CD4-positive, alpha-beta T cell treated with Interleukin-1 beta for 1 hour (primary cell): ENCODE data around the gene ENO1.
"Not testable (repeated sequence)": the region's sequence is repeated elsewhere in the genome, so short reads cannot be mapped to it uniquely, and the experiment has no call there.

Experiments used
- DNase-seq, 2 donors: peaks; one replicate each; pipeline ENCODE4 v3.0.0-alpha.2; 2020 to 2022

The ENO1 gene

GRCh38 chr1:8845104-8846097 is 33.1 kb downstream of the ENO1 start:
- no peak for DNase-seq

GRCh38 chr1:8844501-8845006 is 33.9 kb downstream of the ENO1 start:
- no peak for DNase-seq

- DNase-seq, result no peak
Observed at GRCh38 chr1:8841395-8841794, 37.1 kb downstream of the ENO1 start.

DNA sequence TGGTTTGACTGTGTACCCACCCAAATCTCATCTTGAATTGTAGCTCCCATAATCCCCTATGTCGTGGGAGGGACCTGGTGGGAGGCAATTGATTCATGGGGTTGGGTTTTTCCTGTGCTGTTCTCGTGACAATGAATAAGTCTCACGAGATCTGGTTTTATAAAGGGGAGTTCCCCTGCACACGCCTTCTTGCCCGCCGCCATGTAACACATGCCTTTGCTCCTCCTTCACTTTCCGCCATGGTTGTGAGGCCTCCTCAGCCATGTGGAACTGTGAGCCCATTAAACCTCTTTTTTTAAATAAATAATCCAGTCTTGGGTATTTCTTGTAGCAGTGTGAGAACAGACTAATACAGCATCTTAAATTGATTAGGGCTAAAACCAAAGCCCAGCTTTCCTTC is 38.5 kb downstream of the ENO1 start:
- no peak for DNase-seq

- no peak for DNase-seq
Observed at GRCh38 chr1:8835941-8836643, 42.4 kb downstream of the ENO1 start.

- DNase-seq, result no peak
Observed at GRCh38 chr1:8831340-8831739, 47.1 kb downstream of the ENO1 start.

- not testable (repeated sequence) for DNase-seq
Observed at GRCh38 chr1:8830732-8831131, 47.8 kb downstream of the ENO1 start.

- peak in 1 of 2 donors; percentile 3 for DNase-seq
Observed at GRCh38 chr1:8825985-8826481, 52.5 kb downstream of the ENO1 start.

DNA sequence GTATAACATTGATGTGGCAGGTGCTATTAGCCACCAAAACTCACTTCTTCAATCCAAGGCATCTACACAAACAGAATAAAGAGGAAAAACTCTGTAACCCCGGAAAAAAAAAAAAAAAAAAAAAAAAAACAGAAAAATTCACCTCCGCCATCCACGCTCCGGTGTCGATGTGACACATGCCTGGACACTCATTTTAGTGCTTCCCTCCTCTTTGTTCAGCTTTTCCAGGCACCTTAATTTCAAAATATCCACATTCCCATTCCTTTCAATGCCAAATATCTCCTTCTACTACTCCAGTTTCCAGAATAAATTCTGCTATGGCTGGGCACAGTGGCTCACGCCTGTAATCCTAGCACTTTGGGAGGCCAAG is 55.2 kb downstream of the ENO1 start:
- DNase-seq, result no peak

GRCh38 chr1:8822373-8823294 is 55.9 kb downstream of the ENO1 start:
- no peak for DNase-seq

DNA sequence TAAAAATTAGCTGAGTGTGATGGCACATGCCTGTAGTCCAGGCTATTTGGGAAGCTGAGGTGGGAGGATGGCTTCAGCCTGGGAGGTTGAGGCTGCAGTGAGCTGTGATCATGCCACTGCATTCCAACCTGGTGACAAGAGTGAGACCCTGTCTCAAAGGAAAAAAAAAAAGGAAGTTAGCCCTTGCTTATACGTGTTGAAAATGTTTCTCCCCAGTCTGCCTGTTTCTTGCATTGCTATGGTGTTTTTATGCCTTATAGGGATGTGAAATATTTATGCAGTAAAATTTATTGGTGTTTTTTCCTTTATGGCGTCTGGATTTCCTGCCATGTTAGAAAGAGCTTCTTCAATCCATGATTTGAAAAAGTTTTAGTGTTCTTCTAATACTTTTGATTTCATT is 57.4 kb downstream of the ENO1 start:
- DNase-seq, result no peak

DNA sequence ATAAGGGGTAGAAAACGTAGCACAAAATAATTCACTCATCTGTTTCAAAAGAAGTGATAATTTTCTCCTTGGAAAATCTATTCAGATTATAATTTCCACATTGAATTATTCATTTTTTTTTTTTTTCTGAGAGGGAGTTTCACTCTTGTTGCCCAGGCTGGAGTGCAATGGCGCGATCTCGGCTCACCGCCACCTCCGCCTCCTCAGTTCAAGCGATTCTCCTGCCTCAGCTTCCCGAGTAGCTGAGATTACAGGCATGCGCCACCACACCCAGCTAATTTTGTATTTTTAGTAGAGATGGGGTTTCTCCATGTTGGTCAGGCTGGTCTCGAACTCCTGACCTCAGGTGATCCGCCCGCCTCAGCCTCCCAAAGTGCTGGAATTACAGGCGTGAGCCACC is 59.7 kb downstream of the ENO1 start:
- not testable (repeated sequence) for DNase-seq

DNA sequence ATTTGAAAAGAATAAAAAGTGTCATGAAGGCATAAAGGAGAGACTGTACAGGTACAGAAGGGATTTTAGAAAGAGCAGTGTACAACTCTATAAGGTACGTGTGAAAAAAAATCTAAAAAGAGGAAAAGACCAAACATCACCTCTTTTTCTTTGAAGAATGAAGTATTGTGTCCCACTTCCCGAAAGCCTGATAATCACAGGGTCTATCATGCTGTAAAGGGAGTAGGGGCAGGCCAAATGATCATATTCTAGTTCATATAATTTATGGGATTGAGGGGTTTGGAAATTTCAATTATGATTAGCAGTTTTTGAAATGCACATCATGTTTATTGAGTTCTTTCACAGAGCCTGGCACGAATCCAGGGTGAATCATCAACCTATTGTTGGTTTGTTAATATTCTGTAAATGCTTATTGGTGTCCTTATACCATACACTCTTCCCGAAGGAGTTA is 60.1 kb downstream of the ENO1 start:
- no peak for DNase-seq

DNA sequence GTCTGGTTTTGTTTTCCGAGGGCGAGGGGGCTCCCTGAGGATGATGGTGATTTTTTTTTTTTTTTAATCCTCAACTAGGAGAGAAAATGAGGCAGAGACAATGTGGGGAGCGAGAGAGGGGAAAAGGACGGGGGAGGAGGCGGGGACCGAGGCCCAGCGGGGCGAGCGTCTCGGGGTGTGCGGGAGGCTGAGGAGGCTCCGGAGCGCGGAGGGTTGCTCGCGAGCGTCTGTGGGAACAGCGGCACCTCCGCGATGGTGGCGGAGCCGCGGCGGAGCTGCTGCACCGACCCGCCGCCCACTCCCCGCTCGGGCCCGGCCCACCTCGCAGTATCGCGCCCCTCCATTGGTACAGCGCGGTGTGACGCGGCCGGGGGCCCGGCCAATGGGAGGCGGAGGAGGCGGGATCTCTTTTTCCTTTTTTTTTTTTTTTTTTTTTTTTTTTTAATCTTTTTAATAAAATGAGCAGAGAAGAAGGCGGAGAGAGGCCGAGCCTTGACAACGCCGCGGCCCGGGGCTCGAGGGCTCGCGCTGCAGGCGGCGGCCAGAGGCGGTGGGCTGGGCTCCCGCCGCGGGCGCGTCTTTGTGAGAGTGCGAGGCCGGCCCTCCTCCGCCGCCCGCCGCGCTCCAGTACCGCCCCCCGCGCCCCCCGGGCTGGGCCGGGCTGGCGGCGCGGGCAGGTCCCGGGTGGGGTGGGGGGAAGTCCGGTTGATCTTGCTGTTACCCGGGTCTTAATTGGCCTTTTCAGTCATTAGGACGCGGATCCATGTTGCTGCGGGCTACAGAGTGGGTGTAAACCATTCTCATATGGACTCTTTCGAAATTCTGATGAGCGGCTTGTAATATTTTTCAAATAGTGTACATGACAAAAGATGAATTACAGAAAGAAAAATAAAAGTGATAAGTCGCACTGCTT is 60.8 kb downstream of the ENO1 start, which contains the start of gene RERE:
Gene RERE, minus strand, starts transcription at position 229 of the 913 bp plus-strand sequence.
- DNase-seq, result peak; percentile 95 to 97

GRCh38 chr1:8816831-8817411 is 61.6 kb downstream of the ENO1 start:
- DNase-seq, result peak; percentile 7 to 23

DNA sequence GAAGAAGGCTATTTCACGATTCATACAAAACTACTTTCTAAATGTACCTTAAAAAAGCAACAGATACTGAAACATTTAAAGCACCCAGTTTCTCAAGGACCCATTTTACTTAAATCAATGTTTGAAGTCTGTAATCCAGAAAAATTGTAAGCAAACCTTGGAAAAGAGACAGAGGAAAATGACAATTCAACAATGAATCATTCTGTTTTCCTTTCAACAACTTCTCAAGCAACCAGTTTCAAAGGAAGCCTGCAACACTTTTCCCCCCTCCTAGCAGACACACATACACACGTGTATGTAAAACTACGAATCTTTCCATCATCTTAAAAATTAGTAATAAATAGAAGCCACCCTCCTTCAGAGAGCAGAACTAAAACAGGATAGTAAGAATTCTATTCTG is 62.2 kb downstream of the ENO1 start:
- no peak for DNase-seq

DNA sequence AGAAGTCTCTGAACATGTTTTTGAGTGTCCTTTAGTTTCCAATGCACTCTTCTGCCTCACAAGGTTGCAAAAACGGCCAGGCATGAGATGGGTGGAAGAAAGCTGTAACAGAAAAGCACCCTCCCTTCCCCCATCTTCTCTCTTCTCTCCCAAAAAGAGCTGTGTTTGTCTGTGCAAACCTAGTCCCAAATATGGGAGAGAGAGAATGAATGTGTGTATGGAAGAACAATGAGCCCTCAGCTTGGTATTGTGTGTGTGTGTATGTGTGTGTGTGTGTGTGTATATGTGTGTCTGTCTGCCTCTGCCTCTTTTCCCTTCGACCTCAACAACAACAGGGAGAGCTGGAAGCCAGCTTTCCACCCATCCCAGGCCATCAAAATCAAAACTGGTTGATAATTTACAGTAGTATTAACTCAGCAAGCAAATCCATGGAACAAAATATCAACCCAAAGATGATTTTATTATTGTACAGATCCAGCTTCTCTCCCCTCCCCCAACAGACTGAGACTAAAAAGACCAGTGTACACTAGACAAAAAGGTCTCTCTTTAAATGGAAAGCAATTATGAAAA is 62.8 kb downstream of the ENO1 start:
- DNase-seq, result peak in 1 of 2 donors; percentile 8

DNA sequence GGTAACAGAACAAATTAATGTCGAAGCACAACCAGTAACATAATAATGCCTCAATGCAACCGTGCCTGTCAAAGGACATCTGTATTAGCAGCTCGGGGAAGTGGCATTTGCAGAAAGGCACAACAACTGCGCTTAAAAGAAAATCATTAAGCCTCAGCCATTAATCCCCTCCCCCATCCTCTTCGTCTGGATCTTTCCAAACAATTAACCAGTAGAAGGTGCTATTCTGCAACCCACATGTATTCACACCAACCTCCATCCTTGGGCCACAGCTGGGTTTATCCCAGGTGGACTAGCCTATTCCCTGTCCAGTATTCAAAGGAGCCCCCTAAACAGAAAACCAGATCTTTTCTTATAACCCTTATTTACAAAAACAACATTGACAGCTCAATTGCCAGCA is 63.6 kb downstream of the ENO1 start:
- no peak for DNase-seq

DNA sequence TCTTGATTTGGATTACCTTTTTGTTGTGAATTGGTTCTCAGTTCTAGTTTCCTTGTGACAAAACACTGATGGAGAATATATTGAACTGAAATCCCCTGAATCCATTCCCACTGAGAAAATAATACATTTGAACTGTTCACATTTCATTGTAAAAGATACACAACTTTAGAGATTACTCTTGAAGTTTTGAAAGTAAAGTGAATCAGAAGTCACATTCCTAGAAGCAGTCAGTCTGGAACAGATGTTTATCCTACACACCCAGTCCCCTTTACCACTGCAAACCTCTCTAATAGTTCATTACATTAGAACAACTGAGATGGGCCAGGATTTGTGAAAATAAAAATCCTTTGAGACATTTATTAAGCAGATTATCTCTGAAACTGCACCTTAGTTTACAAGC is 64.5 kb downstream of the ENO1 start:
- no peak for DNase-seq

DNA sequence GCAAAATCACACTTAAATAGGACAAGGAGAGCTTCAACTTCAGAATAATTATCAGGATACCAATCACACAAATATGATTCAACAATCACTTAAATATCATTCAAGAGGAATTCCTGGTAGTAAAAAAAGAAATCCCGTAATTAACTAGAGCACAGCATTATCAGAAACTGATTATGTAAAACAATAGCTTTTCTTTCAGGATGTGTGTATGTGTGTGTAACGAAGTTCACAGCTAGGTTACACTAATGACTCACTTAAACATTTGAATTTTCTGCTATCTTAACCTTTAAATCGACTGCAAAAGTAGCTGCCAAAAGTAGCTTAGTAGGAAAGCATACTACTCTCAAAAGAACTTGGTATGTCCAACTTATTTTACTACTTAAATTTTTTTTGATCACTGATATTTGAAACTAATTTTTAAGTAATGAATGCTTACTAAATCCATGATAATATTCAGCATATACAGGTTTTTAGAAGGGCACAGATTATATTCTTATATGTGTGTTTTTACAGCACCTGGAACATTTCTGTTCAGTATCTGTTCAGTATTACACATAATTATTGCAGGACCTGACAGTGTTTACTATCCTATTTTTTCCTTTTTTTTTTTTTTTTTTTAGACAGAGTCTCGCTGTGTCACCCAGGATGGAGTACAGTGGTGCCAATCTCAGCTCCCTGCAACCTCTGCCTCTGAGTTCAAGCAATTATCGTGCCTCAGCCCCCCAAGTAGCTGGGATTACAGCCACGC is 65.3 kb downstream of the ENO1 start:
- DNase-seq, result no peak
